GM21526 (cell line): ENCODE results near the gene DHX35.

Source experiments
- ATAC-seq: cut with Tn5 transposase; IDR thresholded peaks from one replicate; pipeline ENCODE4 v1.9.1; 2021; ENCODE audit warnings: moderate library complexity; ENCODE audit not compliant: unreplicated experiment, low FRiP score

DHX35 gene

DNA sequence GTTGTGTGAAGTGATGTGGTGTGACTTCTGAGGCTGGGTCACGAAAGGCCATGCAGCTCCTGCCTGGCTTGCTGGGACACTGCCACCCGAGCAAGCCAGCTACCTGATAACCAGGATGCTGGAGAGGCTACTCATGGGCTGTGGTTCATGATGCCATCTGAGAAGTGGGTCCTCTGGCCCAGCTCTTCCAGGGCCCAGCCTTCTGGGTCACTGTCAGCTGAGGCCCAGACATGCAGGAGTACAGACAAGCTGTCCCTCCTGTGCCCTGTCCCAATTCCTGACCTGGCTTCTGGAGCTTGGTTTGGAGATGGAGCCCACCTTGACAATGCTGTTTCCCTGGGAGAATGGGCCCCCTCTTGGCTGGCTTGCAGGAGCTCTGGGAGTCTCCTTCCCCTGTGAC lies 87.0 kb downstream of the DHX35 start:
- no peak for ATAC-seq

DNA sequence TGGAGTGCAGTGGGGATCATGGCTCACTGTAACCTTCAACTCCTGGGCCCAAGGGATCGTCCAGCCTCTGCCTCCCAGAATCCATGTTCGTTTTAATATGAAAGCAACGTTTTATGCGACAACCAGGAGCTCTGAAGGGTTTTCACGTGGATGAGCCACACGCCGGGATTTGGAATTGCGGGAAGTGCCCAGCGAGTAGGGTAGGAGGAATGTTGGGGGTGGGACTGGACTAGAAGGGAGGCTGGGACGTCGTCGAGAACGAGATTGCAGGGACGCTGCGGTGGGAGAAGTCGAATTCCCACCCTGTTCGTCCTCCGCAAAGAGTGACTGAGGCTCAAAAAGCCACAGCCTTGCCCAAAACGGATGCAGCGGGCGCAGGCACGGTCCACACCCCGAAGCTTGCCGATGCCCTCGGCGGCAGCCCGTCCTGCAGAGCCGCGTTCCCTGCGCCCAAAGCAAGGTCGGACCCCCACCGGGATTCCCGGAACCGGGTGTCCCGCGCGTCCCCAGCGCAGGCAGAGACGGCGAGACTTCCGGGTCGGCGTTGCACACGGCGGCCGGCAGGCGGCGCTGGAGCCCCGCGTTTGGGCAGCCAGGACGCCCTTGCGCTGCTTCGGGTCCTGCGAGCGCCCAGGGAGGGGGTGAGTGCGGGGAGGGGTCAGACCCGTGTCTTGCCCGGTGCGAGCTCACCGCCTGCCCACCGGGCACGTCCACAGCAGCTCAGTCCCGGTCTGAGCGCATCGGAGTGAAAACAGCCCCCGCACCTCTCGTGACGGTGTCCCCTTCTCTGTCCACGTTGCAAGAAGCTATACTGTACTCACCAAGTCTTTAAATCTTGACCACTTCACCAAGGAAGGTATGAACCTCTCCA lies 87.8 kb downstream of the DHX35 start:
- ATAC-seq, result peak; percentile 85

DNA sequence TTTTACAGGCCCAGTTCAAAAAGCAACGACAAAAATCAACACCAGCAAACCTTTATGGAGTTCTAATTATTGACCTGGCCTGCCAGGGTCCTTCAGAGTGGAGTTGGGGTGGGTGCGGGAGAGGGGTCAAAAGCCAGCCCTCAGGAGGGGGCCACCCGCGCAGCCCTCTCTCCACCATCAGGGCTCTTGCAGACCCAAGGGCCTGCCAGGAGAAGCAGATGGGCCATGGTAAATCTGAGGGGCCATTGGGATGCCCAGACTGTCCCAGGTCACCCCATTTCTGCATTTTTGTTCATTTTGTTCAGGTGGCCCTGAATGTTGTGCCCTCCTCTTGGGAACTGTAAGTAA lies 88.4 kb downstream of the DHX35 start:
- ATAC-seq, result no peak

DNA sequence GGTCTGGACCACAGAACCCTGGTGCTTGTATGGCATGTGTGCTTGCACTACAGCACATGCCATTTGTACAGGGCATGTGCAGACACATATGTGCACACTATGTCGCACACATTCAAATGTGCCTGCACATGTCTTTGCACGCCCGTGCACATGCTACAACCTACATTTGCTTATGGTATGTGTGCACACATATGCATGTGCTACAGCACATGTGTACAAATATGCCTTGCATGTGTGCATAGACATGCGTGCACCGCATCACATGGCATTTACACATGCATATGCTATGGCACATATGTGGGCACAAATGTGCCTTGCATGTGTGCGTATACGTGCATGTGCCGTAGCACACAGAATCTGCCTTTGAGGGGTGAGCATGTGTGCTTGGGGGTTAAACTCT lies 90.5 kb downstream of the DHX35 start:
- ATAC-seq, result no peak

DNA sequence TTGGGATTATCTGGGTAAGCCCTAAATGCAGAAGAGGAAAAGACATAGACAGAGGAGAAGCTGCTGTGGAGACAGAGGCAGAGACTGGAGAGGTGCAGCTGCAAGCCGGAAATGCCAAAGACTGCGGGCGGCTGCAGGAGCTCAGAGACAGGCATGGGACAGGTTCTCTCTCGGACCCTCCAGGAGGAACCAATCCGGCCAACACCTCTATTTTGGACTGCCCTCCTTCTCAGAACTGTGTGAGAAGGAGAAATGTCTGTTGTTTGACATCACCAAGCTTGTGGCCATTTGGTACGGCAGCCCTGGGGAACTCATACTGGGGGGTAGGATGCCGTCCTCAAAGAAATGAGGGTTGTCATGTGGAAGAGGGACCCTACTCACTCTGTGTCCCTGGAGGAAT lies 95.0 kb downstream of the DHX35 start:
- no peak for ATAC-seq

DNA sequence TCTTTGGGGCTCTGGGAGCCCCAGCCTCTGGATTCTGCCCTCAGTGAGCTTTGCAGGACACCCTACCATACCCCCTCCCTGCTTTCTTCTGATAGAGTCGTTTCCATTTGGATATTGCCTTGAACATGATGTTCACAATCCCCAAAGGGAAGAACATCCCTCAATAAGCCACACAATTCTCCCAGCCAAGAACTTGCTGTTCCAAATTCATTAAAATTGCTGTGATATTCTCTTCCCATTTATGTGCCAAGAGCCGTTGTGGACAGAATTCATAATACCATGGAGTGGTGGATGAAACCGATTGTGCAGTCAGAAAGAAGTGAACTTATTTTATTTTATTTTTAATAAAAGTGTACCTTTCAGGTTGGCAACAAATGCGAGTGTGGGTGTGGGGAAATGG lies 95.8 kb downstream of the DHX35 start:
- ATAC-seq, result no peak

DNA sequence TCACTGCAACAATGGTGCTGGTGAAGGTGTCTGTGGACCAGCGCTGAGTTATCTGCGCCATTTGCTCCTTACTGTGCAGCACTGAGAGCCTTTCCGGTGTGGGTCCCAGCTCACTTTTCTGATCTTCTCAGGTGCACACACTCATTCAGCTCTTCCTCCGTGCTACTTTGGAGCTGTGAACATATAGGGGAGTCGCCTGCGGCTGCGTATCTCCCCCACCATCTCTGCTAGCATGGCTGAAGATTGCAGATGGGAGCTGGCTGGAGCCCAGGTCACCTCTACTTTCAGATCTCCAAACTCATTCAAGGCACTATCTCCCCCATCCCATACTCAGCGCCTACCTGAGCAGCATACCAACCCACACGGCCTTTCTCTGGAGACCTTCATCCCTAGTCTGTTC lies 96.9 kb downstream of the DHX35 start:
- ATAC-seq, result no peak

DNA sequence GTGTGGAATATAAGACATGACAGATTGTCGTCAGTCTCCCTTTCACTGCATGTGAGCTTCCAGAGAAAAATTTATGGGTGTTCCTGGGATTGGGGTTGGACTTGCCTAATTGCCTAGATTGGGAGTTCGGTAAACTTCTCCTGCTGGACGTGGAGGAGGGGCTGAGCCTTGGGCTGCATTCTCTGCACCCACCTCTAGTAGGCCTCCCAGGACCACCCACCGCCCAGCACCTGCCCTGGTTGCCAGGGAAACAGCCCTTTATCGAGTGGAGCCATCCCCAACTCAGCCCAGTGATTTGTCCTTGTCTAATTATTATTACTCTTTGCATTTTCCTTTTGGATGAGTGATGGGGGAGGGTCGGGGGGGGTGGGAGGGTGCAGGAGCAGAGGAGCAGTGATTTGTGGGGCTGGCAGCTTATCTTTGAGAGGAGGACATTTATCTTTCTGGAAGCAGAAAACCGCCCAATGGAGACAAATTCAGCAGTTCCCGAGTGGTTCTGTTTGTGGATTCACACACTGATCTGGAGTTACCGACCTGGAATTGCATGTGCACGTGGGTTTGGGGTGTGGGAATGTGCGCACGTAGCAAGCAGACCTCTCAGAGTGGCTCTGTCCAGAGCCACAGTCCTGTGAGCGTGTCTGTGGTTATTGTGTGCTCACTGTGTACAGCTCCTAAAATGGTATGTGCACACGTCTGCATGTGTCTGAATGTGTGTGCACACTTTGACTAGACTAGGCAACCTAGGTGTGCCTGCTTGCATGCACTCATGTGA lies 104.5 kb downstream of the DHX35 start:
- no peak for ATAC-seq

DNA sequence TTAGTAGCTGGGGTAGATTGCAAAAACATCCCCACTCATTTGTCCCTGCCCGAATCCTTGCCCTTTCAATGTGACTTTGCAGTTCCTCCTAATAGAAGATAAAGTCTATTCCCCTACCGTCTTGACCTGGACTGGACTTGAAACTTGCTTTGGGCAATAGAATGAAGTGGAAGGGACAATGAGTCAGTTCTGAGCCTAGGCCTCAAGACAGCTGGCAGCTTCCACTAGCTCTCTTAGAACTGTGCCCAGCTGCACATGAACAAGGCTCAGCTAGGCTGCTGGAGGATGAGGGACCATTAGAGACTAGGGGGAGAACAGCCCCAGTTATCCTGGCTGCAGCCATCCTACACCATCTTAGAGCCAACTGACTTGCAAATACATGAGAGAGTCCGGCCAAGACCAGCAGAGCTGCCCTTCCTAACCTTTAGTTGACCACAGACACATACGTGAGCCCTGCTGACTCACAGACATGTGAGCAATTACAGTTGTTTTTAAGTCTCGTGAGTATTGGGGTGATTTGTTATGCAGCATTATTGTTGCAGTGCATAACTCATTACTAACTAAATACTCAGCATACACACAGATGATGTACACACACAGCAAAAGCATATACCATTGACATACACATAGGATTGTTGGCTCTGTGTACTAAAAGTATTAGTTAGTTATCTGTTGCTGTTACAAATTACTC lies 105.5 kb downstream of the DHX35 start:
- ATAC-seq, result no peak

DNA sequence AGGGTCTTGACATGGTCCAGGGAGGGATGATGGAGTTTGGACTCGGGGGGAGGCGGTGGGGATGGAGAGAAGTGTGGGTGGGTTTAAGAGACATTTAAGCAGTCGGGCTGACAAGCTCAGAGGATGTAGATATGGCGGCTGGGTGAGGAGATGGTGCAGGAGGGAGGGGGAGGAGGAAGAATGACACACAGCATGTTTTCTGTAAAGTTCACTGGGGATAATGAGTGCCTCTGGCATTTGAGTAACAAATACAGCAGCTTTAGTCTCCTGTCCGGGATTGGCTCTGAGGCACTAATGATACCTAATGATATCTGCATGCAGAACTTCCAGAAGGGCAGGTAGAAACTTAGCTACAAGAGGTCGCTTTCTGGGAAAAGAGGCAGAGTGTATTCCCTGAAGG lies 107.8 kb downstream of the DHX35 start:
- no peak for ATAC-seq

DNA sequence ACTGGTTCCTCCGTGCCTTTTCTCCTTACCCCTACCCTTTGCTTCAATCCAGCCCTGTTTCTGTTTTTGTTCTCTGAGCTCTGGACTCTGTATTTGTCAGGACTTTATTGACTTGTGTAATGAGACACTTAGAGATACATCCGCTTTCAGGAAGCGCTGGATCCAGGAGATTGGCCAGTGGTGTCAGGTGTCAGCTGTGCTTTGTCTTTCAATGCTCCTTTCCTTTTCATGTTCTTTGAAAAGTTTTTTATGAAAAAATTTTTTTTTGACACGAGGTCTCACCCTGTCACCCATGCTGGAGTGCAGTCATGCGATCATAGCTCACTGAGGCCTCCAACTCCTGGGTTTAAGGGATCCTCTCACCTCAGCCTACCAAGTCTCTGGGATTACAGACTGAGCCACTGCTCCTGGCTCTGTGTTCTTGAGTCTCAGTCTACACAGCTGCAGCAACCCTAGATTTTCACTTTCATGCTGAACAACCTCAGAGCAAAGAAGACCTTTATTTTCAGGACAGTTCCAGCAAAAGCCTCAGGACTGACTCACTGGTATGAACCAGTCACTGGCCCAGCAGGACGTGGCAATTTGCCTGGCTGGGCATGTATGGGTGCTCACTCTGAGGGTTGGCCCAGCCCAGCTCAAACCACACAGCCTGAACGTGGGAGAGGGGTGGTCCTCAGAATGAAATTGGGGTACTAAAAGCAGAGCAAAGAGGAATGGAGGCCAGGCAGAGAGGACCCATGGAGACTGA lies 108.5 kb downstream of the DHX35 start:
- ATAC-seq, result no peak

DNA sequence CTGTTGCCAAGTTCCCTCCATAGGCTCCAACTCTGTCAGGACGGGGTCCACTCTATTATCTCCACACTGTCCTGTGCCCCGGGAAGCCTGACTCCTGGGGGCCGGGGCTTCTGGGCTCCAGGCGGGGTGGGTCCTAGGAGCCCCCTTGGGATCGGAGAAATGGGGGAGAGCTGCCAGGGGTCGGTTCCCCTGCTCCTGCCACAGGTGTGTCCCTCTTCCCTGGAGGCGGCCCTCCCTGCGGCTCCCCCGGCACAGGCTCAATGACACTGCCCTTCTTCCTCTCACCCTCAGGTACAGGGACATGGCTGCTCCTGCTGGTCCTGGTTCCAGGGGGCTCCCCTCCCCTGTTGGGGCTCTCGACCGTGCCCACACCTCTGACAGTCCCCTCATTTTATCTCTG lies 110.0 kb downstream of the DHX35 start:
- no peak for ATAC-seq

DNA sequence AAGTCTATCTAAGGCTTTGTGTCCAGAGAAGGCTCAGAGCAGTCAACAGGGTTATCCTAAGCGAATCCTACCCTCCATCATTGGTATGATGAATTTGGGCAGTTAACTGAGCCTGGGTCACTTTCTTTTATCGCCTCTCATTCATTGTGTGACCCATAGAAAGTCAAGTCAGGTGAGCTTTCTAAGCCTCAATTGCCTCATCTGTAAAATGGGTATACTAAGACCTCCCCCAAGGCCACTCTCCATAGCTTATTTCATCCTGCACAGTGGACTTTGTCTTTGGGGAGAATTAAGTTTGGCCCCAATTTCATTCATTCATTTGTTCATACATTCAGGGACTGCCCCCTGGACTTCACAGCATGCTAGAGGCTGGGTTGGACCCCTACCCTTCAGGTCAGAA lies 110.5 kb downstream of the DHX35 start:
- no peak for ATAC-seq

DNA sequence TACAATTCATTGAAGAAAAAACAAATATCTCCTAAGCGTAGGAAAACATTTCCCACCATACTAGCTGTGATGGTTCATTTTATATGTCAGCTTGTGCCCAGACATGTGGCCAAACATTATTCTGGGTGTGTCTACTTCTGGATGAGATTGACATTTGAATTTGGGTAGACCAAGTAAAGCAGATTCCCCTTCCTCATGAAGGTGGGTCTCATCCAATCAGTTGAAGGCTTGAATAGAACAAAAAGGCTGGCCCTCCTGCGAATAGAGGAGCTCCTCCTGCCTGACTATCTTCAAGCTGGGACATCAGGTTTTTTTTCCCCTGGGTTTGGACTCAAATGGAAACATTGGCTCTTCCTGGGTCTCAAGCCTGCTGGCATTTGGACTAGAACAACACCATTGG lies 113.6 kb downstream of the DHX35 start:
- ATAC-seq, result no peak

DNA sequence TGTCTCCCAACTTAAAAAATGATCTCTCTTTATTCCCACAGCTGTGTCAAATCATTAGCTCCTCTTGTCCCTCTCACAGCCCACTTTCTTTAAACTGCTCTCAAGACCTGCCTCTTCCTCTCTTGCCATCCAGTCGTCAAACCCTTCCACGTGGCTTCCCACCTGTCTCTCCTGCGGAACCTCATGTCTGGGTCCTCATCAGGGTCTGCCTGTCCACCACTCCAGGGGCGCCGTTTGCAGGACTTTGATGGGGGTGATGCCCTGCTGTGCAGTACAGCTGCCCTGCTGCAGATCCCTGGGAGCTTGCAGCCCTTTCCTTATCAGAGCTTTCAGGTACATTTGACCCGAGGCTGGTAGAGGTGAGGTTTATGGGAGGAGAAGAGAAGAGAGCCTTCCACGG lies 114.8 kb downstream of the DHX35 start:
- no peak for ATAC-seq

DNA sequence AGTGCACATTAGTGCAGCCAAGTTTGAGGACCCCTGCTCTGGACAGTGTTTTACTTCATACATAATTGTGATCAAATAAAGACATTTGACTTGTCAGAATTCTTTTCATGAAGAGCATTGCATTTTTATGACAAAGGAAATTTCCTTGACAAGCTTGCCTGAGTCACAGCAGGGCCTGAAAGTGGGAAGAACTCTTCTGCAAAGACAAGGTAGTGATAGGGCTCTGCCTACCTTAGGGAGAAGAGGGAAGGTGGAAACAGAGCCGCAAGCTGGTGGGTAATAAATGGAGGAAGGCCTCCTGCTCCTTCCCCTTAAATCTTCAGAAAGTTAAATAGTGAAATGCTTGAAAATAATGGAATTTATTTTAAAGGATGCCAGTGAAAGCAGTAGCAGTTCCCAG lies 118.2 kb downstream of the DHX35 start:
- no peak for ATAC-seq

DNA sequence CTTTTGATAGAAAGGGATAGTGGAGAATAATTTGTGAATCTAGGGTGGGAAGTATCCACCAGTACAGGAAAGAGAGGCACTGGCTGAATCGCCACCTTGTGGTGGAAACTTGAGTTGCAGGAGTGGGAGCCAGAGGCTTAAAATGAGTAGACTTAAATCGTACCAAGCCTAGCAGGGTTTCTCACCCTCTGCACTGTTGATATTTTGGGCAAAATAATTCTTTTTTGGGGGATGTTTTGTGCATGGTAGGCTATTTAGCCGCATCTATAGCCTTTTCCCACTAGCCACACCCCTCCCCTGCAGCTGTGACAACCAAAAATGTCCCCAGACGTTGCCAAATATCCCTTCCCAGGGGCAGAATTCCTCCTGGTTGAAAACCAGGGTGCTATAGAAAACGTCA lies 119.1 kb downstream of the DHX35 start:
- no peak for ATAC-seq

DNA sequence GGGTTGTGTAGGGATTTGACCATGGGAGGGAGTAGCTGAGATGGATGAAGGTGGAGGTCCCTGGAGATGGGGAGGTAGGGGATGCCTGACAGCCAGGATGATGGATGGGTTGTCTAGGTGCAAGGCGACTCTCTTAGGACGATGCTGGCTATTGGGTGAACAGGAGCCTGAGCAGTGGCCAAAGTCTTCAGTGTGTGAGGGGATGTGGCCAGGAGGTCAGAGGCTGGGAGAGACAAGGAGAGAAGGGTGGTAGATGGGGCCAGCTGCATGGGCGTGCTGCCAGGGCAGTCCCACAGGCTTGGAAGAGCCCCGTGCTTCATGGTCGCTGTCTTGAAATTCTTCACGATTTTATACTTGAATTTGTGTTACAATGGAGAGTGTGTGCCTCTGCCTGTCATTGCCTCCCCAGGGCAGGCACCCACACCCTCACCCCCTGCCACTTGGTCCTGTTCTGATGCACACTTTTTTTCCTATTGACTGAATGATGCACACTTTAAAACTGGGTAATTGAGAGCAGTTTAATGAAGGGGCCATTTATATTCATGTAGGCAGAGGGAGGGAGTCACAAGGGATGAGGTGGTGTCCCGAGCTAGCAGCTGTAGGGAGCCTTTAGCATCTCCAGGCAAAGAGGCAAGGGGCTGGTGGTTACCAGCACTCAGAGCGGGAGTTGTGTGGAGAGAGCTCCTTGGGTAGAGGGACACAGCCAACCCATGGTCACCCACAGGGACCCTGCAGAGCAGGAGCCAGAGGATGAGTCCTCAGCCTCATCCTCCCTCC lies 120.7 kb downstream of the DHX35 start:
- no peak for ATAC-seq

DNA sequence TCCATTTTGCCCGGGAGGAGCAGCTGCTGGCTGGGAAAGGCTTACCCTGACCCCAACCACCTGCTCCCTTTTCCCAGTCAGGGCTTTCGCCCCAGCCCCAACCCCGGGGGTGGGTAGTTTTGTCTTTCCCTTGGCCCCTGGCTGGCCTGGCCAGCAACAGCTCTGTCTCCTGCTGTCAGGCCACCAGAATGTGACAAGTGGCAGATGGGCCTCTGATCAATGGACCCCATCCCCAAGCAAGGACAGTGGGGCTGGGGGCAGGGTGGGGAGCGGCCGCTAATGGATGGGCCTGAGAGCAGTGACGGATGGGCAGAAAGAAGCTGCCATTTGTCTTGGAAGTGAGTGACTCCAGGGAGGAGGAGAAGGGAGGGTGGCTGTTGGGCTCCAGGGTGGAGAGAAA lies 121.6 kb downstream of the DHX35 start:
- ATAC-seq, result no peak

DNA sequence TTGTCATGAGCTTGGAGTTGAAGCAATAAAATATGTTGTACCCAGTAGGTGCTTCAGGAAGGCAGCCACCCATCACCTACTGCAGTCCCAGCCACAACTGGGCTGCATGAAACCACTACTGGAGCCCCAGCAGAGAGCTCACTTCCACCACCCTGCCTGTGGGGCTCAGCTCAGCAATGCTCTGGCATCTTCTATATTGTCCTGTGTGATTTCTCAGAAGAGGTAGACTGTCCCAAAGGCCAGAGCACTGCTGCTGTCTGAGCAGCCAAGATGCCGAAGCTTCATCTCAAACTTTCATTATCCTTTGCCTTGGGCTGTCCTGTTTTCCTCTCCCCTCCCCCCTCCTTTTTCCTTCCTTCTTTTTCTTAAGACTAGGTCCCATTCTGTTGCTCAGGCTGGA lies 126.9 kb downstream of the DHX35 start:
- ATAC-seq, result no peak
